AG09319 (cell line): ENCODE results near the gene COQ9.
A peak's percentile ranks its signal among the peaks of the same experiment; 100 is the strongest.

Experiments
- DNase-seq: peaks from one replicate; pipeline ENCODE4 v3.0.0-alpha.2; 2010; ENCODE audit warnings: low read depth; ENCODE audit errors: extremely low read depth
- TF ChIP-seq, protein P1 (sequence below): IDR thresholded peaks from 2 replicates; pipeline ENCODE4 v1.5.1; 2011; ENCODE audit warnings: low read depth, mild to moderate bottlenecking, inconsistent platforms, low read length, moderate library complexity

COQ9 gene

DNA sequence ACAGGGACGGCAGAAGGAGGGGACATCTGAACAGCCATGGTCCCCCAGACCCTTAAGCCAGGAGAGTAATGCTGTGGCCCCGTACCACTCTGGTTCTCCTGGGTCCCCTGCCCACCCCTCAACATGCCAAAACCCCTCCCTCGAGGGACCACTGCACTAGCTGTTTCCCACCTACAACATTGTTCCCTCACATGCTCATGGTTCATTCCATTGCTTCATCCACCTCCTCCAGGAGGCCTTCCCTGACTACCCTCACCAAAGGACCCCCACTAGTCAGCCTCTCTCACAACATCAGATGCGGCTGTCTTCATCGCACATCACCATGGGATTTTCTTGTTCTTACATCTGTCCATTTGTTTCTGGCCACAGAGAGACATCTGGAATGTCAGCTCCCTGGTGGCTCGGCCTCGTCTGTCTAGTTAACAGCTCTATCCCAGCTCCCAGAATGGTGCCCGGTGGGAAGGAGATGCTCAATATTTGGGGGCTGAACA is 37.3 kb downstream of the COQ9 start:
- TF ChIP-seq, protein P1, sequence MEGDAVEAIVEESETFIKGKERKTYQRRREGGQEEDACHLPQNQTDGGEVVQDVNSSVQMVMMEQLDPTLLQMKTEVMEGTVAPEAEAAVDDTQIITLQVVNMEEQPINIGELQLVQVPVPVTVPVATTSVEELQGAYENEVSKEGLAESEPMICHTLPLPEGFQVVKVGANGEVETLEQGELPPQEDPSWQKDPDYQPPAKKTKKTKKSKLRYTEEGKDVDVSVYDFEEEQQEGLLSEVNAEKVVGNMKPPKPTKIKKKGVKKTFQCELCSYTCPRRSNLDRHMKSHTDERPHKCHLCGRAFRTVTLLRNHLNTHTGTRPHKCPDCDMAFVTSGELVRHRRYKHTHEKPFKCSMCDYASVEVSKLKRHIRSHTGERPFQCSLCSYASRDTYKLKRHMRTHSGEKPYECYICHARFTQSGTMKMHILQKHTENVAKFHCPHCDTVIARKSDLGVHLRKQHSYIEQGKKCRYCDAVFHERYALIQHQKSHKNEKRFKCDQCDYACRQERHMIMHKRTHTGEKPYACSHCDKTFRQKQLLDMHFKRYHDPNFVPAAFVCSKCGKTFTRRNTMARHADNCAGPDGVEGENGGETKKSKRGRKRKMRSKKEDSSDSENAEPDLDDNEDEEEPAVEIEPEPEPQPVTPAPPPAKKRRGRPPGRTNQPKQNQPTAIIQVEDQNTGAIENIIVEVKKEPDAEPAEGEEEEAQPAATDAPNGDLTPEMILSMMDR = no peak
- no peak for DNase-seq

DNA sequence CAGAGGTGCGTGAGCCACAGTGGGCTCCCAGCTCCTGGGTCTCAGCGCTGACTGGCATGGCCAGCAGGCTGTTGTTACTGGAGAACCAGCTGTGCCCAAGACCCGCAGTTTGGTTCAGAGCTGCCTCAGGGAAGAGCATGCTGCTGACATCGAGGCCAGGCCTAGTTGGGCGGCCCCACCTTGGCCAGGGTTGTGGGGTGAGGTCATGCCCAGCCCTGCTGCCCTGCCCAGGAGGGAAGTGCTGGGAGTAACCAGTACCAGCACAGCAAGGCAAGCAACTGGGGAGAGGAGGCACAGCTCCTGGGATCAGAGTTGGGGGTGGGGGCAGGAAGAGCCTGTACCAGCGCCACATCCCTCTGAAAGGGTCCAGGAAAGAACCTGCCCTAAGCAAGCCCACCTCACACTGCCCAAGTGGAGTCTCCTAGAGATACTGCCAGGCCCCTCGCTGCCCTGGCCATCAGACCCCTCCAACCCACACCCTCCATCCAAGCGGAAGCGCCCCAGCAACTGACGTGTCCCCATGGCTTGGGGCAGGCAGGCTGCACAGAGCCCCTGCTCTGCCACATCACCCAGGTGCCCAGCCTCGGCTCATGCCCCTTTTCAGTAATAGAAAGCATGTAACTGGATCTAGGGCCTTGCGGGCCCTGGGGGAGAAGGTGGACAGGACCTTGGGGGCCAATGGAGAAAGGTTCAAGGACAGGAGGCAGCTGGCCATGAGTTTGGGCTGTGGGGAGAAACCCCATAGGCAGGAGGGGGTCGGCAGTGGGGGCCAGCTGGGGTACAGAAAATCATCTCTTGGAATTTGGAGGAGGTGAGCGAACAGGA is 38.0 kb downstream of the COQ9 start:
- TF ChIP-seq, protein P1 = no peak
- no peak for DNase-seq

DNA sequence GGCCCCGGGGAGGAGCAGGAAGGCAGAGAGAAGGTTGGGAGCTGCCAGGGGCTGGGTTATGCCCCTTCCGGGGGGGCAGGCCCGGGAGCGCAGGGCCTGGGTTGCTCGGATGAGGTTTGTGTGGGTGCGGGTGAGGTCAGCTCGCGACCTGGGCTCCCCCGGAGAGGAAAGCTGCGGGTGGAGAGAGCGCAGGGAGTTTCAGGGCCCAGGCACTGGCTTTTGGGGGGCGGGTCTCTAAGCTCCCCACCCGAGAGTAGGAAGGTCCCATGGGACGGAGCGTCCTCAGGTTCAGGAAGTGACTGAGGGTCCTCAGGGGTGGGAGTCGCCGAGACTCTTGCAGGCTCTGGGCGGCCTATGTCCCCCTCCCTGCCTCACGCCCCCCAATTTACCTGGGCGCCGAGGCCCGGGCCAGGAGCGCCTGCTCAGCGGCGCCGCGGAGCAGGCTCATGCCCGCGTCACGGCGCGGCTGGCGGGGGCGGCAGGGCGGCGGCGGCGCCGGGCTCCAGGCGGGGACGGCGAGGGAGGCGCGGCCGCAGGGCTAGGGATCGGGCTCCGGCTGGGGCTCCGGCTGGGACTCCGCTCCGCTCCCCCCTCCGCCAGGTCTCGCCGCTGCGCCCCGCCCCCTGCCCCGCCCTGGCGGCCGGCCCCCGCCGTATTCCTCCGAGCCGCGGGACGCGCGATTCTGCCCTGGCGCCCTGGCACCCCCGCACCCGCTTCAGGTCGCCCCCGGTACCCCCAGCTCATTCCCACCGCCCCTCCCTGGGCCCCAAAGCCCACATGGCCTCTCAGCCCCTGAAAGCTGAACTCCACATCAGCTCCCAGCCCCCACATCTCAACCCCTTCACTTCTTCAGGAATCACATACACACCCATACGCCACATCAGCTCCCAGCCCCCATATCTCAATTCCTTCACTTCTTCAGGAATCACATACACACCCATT is 38.9 kb downstream of the COQ9 start, which contains the start of gene DOK4:
DOK4 (minus strand) TSS at position 578 of the 942 bp plus-strand sequence. CDS start 6,986 bp downstream, outside the sequence.
- DNase-seq = peak; percentile 19
- TF ChIP-seq, protein P1 = no peak

DNA sequence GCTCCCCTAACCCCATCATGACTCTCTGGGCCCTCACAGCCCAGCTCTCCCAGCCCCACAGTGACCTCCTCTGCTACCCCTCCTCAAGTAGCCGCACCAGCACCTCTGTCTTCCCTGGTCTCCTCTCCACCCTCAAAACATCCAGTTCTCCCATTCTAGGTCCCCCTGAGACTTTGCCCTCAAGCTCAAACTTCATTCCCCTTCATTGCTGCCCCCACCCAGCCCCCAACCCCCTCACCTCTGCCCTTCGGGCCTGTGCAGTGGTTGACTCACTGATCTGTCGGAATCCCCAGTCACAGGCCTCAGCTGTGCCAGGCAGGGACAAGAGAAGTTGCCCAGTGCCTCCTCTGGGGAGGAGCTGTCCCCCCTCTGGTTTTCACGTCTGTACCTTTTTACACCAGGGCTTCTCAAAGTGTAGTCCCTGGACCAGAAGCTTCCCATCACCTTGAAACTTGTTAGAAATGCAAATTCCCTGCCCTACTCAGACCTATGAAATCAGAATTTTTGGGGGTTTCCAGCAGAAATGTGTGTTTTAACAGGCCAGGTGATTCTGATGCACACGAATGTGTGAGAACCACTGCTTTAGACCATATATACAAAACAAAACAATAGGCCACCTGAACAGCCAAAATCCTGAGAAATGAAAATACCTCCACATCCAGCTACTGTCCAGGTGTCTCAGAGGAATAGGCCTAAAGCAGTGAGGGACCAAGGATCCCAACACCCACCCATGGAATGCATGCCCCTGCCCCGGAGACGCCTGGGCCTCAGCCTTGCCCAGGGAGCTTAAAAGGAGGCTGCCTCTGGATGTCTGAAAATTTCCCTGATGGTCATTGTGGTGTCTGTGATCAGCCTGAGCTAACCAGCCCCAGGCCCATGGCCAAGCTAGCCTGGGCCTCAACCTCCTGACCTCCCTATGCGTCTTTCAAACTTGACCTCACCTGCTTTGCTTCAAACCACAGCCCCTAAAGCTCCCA is 39.9 kb downstream of the COQ9 start:
- no peak for DNase-seq
- TF ChIP-seq, protein P1 = no peak

DNA sequence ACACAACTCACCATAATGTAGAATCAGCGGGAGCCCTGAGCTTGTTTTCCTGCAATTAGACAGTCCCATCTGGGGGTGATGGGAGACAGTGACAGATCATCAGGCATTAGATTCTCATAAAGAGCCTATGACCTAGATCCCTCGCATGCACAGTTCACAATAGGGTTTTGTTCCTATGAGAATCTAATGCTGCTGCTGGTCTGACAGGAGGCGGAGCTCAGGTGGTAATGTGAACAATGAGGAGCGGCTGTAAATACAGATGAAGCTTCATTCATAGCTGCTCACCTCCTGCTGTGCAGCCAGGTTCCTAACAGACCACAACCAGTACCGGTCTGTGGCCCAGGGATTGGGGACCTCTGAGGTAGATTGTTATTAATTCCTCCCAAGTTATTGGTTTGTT is 42.0 kb downstream of the COQ9 start:
- no peak for DNase-seq
- TF ChIP-seq, protein P1 = no peak

DNA sequence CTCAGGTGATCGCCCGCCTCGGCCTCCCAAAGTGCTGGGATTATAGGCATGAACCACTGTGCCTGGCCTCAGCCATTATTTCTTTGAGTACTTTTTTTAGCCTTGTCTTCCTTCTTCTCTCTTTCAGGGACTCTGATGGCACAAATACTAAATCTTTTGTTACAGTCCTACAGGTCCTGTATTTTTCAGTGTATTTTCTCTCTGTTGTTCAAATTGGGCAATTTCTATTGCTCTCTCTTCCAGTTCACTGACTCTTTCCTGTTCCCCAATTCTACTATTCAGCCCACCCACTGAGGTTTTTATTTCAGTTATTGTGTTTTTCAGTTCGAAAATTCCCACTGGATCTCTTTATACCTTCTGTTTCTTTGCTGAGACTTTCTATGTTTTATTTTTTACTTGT is 46.5 kb downstream of the COQ9 start:
- TF ChIP-seq, protein P1 = no peak
- no peak for DNase-seq
